NCI-H2196 (cell line): ENCODE results near the gene LSM14A.
"Not testable (repeated sequence)": the region's sequence is repeated elsewhere in the genome, so short reads cannot be mapped to it uniquely, and the experiment has no call there.

ENCODE experiments used
- DNase-seq: peaks from one replicate; lab custom pipeline; 2025; ENCODE audit not compliant: unreplicated experiment; lab: John Stamatoyannopoulos, UW

Gene LSM14A

GRCh38 chr19:34155686-34156085 lies 16.6 kb upstream of the LSM14A start:
- DNase-seq = no peak

GRCh38 chr19:34158966-34159365 lies 13.3 kb upstream of the LSM14A start:
- not testable (repeated sequence) for DNase-seq

GRCh38 chr19:34159541-34159940 lies 12.8 kb upstream of the LSM14A start:
- DNase-seq = not testable (repeated sequence)

GRCh38 chr19:34161902-34162301 lies 10.4 kb upstream of the LSM14A start:
- not testable (repeated sequence) for DNase-seq

- no peak for DNase-seq
These were observed 7.0 kb upstream of the LSM14A start for GRCh38 chr19:34165295-34165738.

- not testable (repeated sequence) for DNase-seq
These were observed 2.7 kb upstream of the LSM14A start for GRCh38 chr19:34169475-34170199.

- DNase-seq = no peak
These were observed 796 bp upstream of the LSM14A start for GRCh38 chr19:34171539-34171876.

- no peak for DNase-seq
These were observed 423 bp downstream of the LSM14A start for GRCh38 chr19:34172661-34173192.

GRCh38 chr19:34173193-34173956 lies 1.1 kb downstream of the LSM14A start:
- DNase-seq = no peak

- DNase-seq = not testable (repeated sequence)
These were observed 2.9 kb downstream of the LSM14A start for GRCh38 chr19:34175173-34175572.

GRCh38 chr19:34176581-34176980 lies 4.3 kb downstream of the LSM14A start:
- DNase-seq = no peak

- no peak for DNase-seq
These were observed 5.9 kb downstream of the LSM14A start for GRCh38 chr19:34178274-34178610.

- DNase-seq = no peak
These were observed 6.8 kb downstream of the LSM14A start for GRCh38 chr19:34179066-34179465.

- DNase-seq = no peak
These were observed 8.0 kb downstream of the LSM14A start for GRCh38 chr19:34180273-34180672.

GRCh38 chr19:34180709-34181108 lies 8.4 kb downstream of the LSM14A start:
- no peak for DNase-seq

- no peak for DNase-seq
These were observed 9.0 kb downstream of the LSM14A start for GRCh38 chr19:34181111-34181864.

GRCh38 chr19:34182125-34182524 lies 9.8 kb downstream of the LSM14A start:
- no peak for DNase-seq

- DNase-seq = no peak
These were observed 12.7 kb downstream of the LSM14A start for GRCh38 chr19:34184880-34185491.

- DNase-seq = no peak
These were observed 13.9 kb downstream of the LSM14A start for GRCh38 chr19:34186205-34186604.

- no peak for DNase-seq
These were observed 14.7 kb downstream of the LSM14A start for GRCh38 chr19:34187011-34187410.

- DNase-seq = no peak
These were observed 16.1 kb downstream of the LSM14A start for GRCh38 chr19:34188408-34188807.
